Activated CD8-positive, alpha-beta memory T cell treated with anti-CD3 and anti-CD28 coated beads for 36 hours (primary cell): ENCODE measurements around the gene WWC2. TPM values are rescaled to one million over a fixed set of nuclear protein-coding genes. Genes with fewer than 3 reads are reported as not detected.

Experiments used
- total RNA-seq, 2 experiments: library from RNA; stranded (reverse); gene quantifications; one replicate each; pipeline ENCODE4 v1.2.3, GENCODE V29; 2021

Gene WWC2
- total RNA-seq, 2 experiments from 2014 or later, result 1.3 to 1.5 TPM

Other genes with a start within 250 kb of the WWC2 start
- gene DCTD, start 181.9 kb upstream of the WWC2 start, total RNA-seq, result 100 to 1,000 TPM; 154 TPM
- not detected for gene CLDN22, start 221.0 kb downstream of the WWC2 start, total RNA-seq
- gene CLDN24, start 223.2 kb downstream of the WWC2 start, total RNA-seq, result not detected